Mesendoderm (in vitro differentiated cells): ENCODE measurements around the gene THBS4. TPM values are rescaled to one million over a fixed set of nuclear protein-coding genes. Genes with fewer than 3 reads are reported as not detected.

Source experiments
- DNase-seq: peaks from one replicate; pipeline ENCODE4 v3.0.0; 2013
- H2AK5ac ChIP-seq: 2 replicates; pipeline ENCODE4 v1.6.1; 2013; ENCODE audit warnings: low read length, inconsistent platforms
- H2BK120ac ChIP-seq: 2 replicates; pipeline ENCODE4 v1.6.1; 2013; ENCODE audit warnings: low read depth, mild to moderate bottlenecking, low read length, moderate library complexity, mixed read lengths
- H2BK15ac ChIP-seq: replicated peaks from 2 replicates; pipeline ENCODE4 v1.6.1; 2013; ENCODE audit warnings: low read depth, mild to moderate bottlenecking, moderate library complexity
- H2BK5ac ChIP-seq: 2 replicates; pipeline ENCODE4 v1.6.1; 2013; ENCODE audit warnings: low read length, inconsistent platforms
- H3K18ac ChIP-seq: 2 replicates; pipeline ENCODE4 v1.6.1; 2013; ENCODE audit warnings: mild to moderate bottlenecking, low read length, mixed read lengths
- H3K23ac ChIP-seq: one replicate; pipeline ENCODE4 v1.6.1; 2013; ENCODE audit warnings: low read length
- H3K27ac ChIP-seq: 2 replicates; pipeline ENCODE4 v1.5.1; 2013; ENCODE audit warnings: low read depth, mild to moderate bottlenecking, inconsistent platforms, low read length, moderate library complexity
- H3K27me3 ChIP-seq: 2 replicates; pipeline ENCODE4 v1.6.1; 2013; ENCODE audit warnings: low read length, control low read depth, mild to moderate bottlenecking, inconsistent platforms; ENCODE audit not compliant: insufficient read depth, poor library complexity
- H3K36me3 ChIP-seq: 2 replicates; pipeline ENCODE4 v1.6.1; 2013; ENCODE audit warnings: low read length, inconsistent platforms; ENCODE audit not compliant: control insufficient read depth, insufficient read depth
- H3K4ac ChIP-seq: one replicate; pipeline ENCODE4 v1.6.1; 2013; ENCODE audit warnings: low read depth, mild to moderate bottlenecking, low read length, moderate library complexity
- H3K4me1 ChIP-seq: 2 replicates; pipeline ENCODE4 v1.6.1; 2013; ENCODE audit warnings: low read depth, low read length, inconsistent platforms; ENCODE audit not compliant: control insufficient read depth
- H3K4me2 ChIP-seq: 2 replicates; pipeline ENCODE4 v1.6.1; 2013; ENCODE audit warnings: low read length
- H3K4me3 ChIP-seq: 2 replicates; pipeline ENCODE4 v1.5.1; 2013; ENCODE audit warnings: mild to moderate bottlenecking, low read length
- H3K56ac ChIP-seq: one replicate; pipeline ENCODE4 v1.6.1; 2013; ENCODE audit warnings: low read length
- H3K79me1 ChIP-seq: 2 replicates; pipeline ENCODE4 v1.6.1; 2013; ENCODE audit warnings: low read length, inconsistent platforms
- H3K79me2 ChIP-seq: 2 replicates; pipeline ENCODE4 v1.6.1; 2013; ENCODE audit warnings: mild to moderate bottlenecking, low read length; ENCODE audit not compliant: control insufficient read depth, insufficient read depth
- H3K9ac ChIP-seq: 2 replicates; pipeline ENCODE4 v1.6.1; 2013; ENCODE audit warnings: low read length, inconsistent platforms
- H4K5ac ChIP-seq: one replicate; pipeline ENCODE4 v1.6.1; 2013; ENCODE audit warnings: low read length
- H4K8ac ChIP-seq: one replicate; pipeline ENCODE4 v1.6.1; 2013; ENCODE audit warnings: low read depth, mild to moderate bottlenecking, control low read depth, low read length, moderate library complexity
- WGBS: extraction: QIAGEN DNeasy Blood & Tissue Kit; methylation state at CpG from one replicate; pipeline ENCODE4 v1.1.7; 2013; ENCODE audit warnings: low lambda C conversion rate, missing lambda C conversion rate; ENCODE audit not compliant: insufficient coverage; ENCODE audit errors: extremely low coverage; 5-methylcytosine and 5-hydroxymethylcytosine counted together
- polyA plus RNA-seq, 2 experiments: library from polyadenylated mRNA; stranded (reverse); fragments of 200-250 nt; gene quantifications; one replicate each; pipeline ENCODE4 v1.2.3, GENCODE V29; 2013

The THBS4 gene
- polyA plus RNA-seq (2013, experiment 1 of 2) = 3.5 TPM
- polyA plus RNA-seq (2013, experiment 2 of 2) = 3.2 TPM

GRCh38 chr5:80034962-80035821, at the start of gene THBS4:
Gene THBS4, plus strand, starts transcription at chr5:80035348. Its CDS starts 190 bp downstream, at chr5:80035538.
- peak within 1 kb of the TSS; percentile 19 for H3K4me3 ChIP-seq
- H2AK5ac ChIP-seq = no peak within 1 kb of the TSS
- no CpG with 5 or more reads among the region's 76 CpGs for WGBS

GRCh38 chr5:79986260-79986659, 48.9 kb upstream of the THBS4 start:
- Histone ChIP-seq H2BK5ac (no peak overlapping the region), H3K27ac (no peak overlapping the region), H3K79me2 (peaks cover 2% of the 10 kb centered on the region), H3K4me2 (no peak overlapping the region), H3K4me3 (no peak overlapping the region), H3K27me3 (no peaks in the 10 kb centered on the region), H3K79me1 (peaks cover 2% of the 10 kb centered on the region), H3K9ac (no peak overlapping the region), H3K18ac (no peak overlapping the region), H2AK5ac (no peak overlapping the region), H4K5ac (no peak overlapping the region), H2BK15ac (no peak overlapping the region), H4K8ac (no peak overlapping the region), H3K23ac (no peak overlapping the region), H3K56ac (no peak overlapping the region), H3K4ac (no peak overlapping the region), H3K4me1 (no peaks in the 10 kb centered on the region), H2BK120ac (no peak overlapping the region), H3K36me3 (peaks cover 2% of the 10 kb centered on the region)
- no peak for DNase-seq

More at GRCh38 chr5:80034962-80035821, at the start of gene THBS4:
- H3K79me2 ChIP-seq = no peaks in the 10 kb centered on the region
- peak within 1 kb of the TSS; percentile 59 for H3K56ac ChIP-seq
- no peak within 1 kb of the TSS for H2BK120ac ChIP-seq
- no peak within 1 kb of the TSS for H2BK15ac ChIP-seq
- peak within 1 kb of the TSS; percentile 45 for H3K9ac ChIP-seq
- DNase-seq = peak; percentile 10
- H3K4me1 ChIP-seq = no peaks in the 10 kb centered on the region
- H2BK5ac ChIP-seq = no peak within 1 kb of the TSS
- no peak within 1 kb of the TSS for H4K5ac ChIP-seq
- no peaks in the 10 kb centered on the region for H3K36me3 ChIP-seq
- H4K8ac ChIP-seq = no peak within 1 kb of the TSS
- H3K4ac ChIP-seq = no peak within 1 kb of the TSS
- H3K4me2 ChIP-seq = peak within 1 kb of the TSS; percentile 52
- no peak within 1 kb of the TSS for H3K27ac ChIP-seq
- peak within 1 kb of the TSS; percentile 15 for H3K18ac ChIP-seq
- H3K79me1 ChIP-seq = no peaks in the 10 kb centered on the region
- no peak within 1 kb of the TSS for H3K23ac ChIP-seq
- H3K27me3 ChIP-seq = peaks cover 18% of the 10 kb centered on the region

- H3K18ac ChIP-seq = no peak overlapping the region
- no peak overlapping the region for H2BK5ac ChIP-seq
- H3K23ac ChIP-seq = no peak overlapping the region
- no peak overlapping the region for H3K4ac ChIP-seq
- peak overlapping the region; percentile 49 for H3K4me2 ChIP-seq
- H3K4me3 ChIP-seq = peak overlapping the region; percentile 66
- no peaks in the 10 kb centered on the region for H3K27me3 ChIP-seq
- H3K36me3 ChIP-seq = no peaks in the 10 kb centered on the region
- no peak overlapping the region for H4K8ac ChIP-seq
- H3K9ac ChIP-seq = peak overlapping the region; percentile 77
- H3K27ac ChIP-seq = no peak overlapping the region
- WGBS = no CpG with 5 or more reads among the region's 6 CpGs
- no peak overlapping the region for H4K5ac ChIP-seq
- H2AK5ac ChIP-seq = no peak overlapping the region
- peaks cover 2% of the 10 kb centered on the region for H3K79me2 ChIP-seq
- no peak overlapping the region for H2BK15ac ChIP-seq
- peaks cover 5% of the 10 kb centered on the region for H3K4me1 ChIP-seq
- peak; percentile 3 for DNase-seq
- H3K79me1 ChIP-seq = peaks cover 6% of the 10 kb centered on the region
- no peak overlapping the region for H2BK120ac ChIP-seq
- H3K56ac ChIP-seq = peak overlapping the region; percentile 94
Measured at GRCh38 chr5:79990205-79990597, 44.9 kb upstream of the THBS4 start.

GRCh38 chr5:79990598-79991507, 44.3 kb upstream of the THBS4 start, which contains the start of gene MTX3:
Gene MTX3, minus strand, starts transcription at chr5:79991262. Its CDS starts 24 bp downstream, at chr5:79991238.
- peaks cover 2% of the 10 kb centered on the region for H3K79me2 ChIP-seq
- no peak within 1 kb of the TSS for H2BK120ac ChIP-seq
- H3K79me1 ChIP-seq = peaks cover 6% of the 10 kb centered on the region
- H3K4me1 ChIP-seq = peaks cover 5% of the 10 kb centered on the region
- H2BK5ac ChIP-seq = no peak within 1 kb of the TSS
- H4K5ac ChIP-seq = peak within 1 kb of the TSS; percentile 93
- peak within 1 kb of the TSS; percentile 82 for H3K4me2 ChIP-seq
- H2BK15ac ChIP-seq = no peak within 1 kb of the TSS
- peak within 1 kb of the TSS; percentile 94 for H3K56ac ChIP-seq
- H3K36me3 ChIP-seq = no peaks in the 10 kb centered on the region
- H3K27me3 ChIP-seq = no peaks in the 10 kb centered on the region
- H3K23ac ChIP-seq = no peak within 1 kb of the TSS
- H2AK5ac ChIP-seq = peak within 1 kb of the TSS; percentile 81
- H3K4me3 ChIP-seq = peak within 1 kb of the TSS; percentile 66
- WGBS = no CpG with 5 or more reads among the region's 50 CpGs
- peak within 1 kb of the TSS; percentile 91 for H4K8ac ChIP-seq
- peak; percentile 94 for DNase-seq
- H3K9ac ChIP-seq = peak within 1 kb of the TSS; percentile 77
- peak within 1 kb of the TSS; percentile 80 for H3K27ac ChIP-seq
- H3K18ac ChIP-seq = peak within 1 kb of the TSS; percentile 3
- peak within 1 kb of the TSS; percentile 77 for H3K4ac ChIP-seq

- WGBS = no CpG with 5 or more reads among the region's 2 CpGs
- no peak overlapping the region for H3K18ac ChIP-seq
- no peak for DNase-seq
- H3K4me2 ChIP-seq = no peak overlapping the region
- no peak overlapping the region for H4K8ac ChIP-seq
- H3K36me3 ChIP-seq = no peaks in the 10 kb centered on the region
- no peak overlapping the region for H3K4me3 ChIP-seq
- H3K27me3 ChIP-seq = no peaks in the 10 kb centered on the region
- H3K4ac ChIP-seq = no peak overlapping the region
- H3K56ac ChIP-seq = no peak overlapping the region
- H3K79me1 ChIP-seq = peaks cover 6% of the 10 kb centered on the region
- no peak overlapping the region for H2AK5ac ChIP-seq
- H2BK15ac ChIP-seq = no peak overlapping the region
- no peak overlapping the region for H2BK5ac ChIP-seq
- peaks cover 5% of the 10 kb centered on the region for H3K4me1 ChIP-seq
- H4K5ac ChIP-seq = no peak overlapping the region
- no peak overlapping the region for H3K27ac ChIP-seq
- H3K9ac ChIP-seq = no peak overlapping the region
- no peak overlapping the region for H2BK120ac ChIP-seq
- peaks cover 2% of the 10 kb centered on the region for H3K79me2 ChIP-seq
- H3K23ac ChIP-seq = no peak overlapping the region
Measured at GRCh38 chr5:79992891-79993657, 42.1 kb upstream of the THBS4 start.
